A172 (cell line): Measurements from ENCODE around the gene AGBL3. TPM values are rescaled to one million over a fixed set of nuclear protein-coding genes. Genes with fewer than 3 reads are reported as not detected.
A peak's percentile ranks its signal among the peaks of the same experiment; 100 is the strongest.
"Not testable (repeated sequence)": the region's sequence is repeated elsewhere in the genome, so short reads cannot be mapped to it uniquely, and the experiment has no call there.

ENCODE experiments used
- DNase-seq: peaks from one replicate; pipeline ENCODE4 v3.0.0-alpha.2; 2015; ENCODE audit warnings: low spot score
- total RNA-seq: library from RNA; depleted of rRNA; stranded (reverse); fragments of >200 nt; shearing (Covaris generic); gene quantifications from 2 replicates; pipeline ENCODE4 v1.2.3, GENCODE V29; 2014

Gene AGBL3
- total RNA-seq, 1 experiment from 2014 or later = 1.9 TPM

- no peak for DNase-seq
Measured at GRCh38 chr7:134963036-134963435, 23.3 kb upstream of the AGBL3 start.

GRCh38 chr7:134966691-134967090 is 19.6 kb upstream of the AGBL3 start:
- no peak for DNase-seq

GRCh38 chr7:134968110-134968509 is 18.2 kb upstream of the AGBL3 start:
- no peak for DNase-seq

- not testable (repeated sequence) for DNase-seq
Measured at GRCh38 chr7:134981645-134982044, 4.7 kb upstream of the AGBL3 start.

- DNase-seq = no peak
Measured at GRCh38 chr7:134985894-134986362, 380 bp upstream of the AGBL3 start.

GRCh38 chr7:134988161-134988560 is 1.9 kb downstream of the AGBL3 start:
- DNase-seq = no peak

GRCh38 chr7:134991469-134992339 is 5.4 kb downstream of the AGBL3 start:
- no peak for DNase-seq

GRCh38 chr7:134992626-134993179 is 6.4 kb downstream of the AGBL3 start:
- DNase-seq = no peak

- DNase-seq = no peak
Measured at GRCh38 chr7:134993877-134994456, 7.7 kb downstream of the AGBL3 start.

- DNase-seq = no peak
Measured at GRCh38 chr7:134995239-134996096, 9.2 kb downstream of the AGBL3 start.

- DNase-seq = no peak
Measured at GRCh38 chr7:134996097-134996550, 9.8 kb downstream of the AGBL3 start.

- DNase-seq = no peak
Measured at GRCh38 chr7:134997214-134997885, 11.0 kb downstream of the AGBL3 start.

- peak; percentile 53 for DNase-seq
Measured at GRCh38 chr7:134999136-134999535, 12.8 kb downstream of the AGBL3 start.

GRCh38 chr7:135001390-135002165 is 15.3 kb downstream of the AGBL3 start:
- DNase-seq = no peak

GRCh38 chr7:135012229-135012628 is 25.9 kb downstream of the AGBL3 start:
- no peak for DNase-seq

- no peak for DNase-seq
Measured at GRCh38 chr7:135023622-135024021, 37.3 kb downstream of the AGBL3 start.

- no peak for DNase-seq
Measured at GRCh38 chr7:135035252-135035651, 48.9 kb downstream of the AGBL3 start.

- not testable (repeated sequence) for DNase-seq
Measured at GRCh38 chr7:135067017-135067416, 80.7 kb downstream of the AGBL3 start.

- DNase-seq = no peak
Measured at GRCh38 chr7:135074096-135074495, 87.8 kb downstream of the AGBL3 start.

GRCh38 chr7:135074531-135074930 is 88.2 kb downstream of the AGBL3 start:
- DNase-seq = no peak
